Left renal pelvis (tissue), 4 donors: ENCODE data around the gene CBFB. TPM values are rescaled to one million over a fixed set of nuclear protein-coding genes. Genes with fewer than 3 reads are reported as not detected.
"Not testable (repeated sequence)": the region's sequence is repeated elsewhere in the genome, so short reads cannot be mapped to it uniquely, and the experiment has no call there.

Source experiments
- DNase-seq, 4 donors: peaks; one replicate each; pipeline ENCODE4 v3.0.0-alpha.2; 2013; ENCODE audit warnings: low read depth in 4 of 4, low spot score in 3 of 4
- polyA plus RNA-seq, 4 donors: library from polyadenylated mRNA; unstranded; fragments of 120-200 nt; gene quantifications; one replicate each; pipeline ENCODE4 v1.2.1, GENCODE V29; 2013; ENCODE audit not compliant: insufficient read length in 4 of 4

The CBFB gene
- polyA plus RNA-seq, 4 donors: 69.3 to 78.9 (median 76.2) TPM

- no peak for DNase-seq
Observed at GRCh38 chr16:67117716-67118115, 88.8 kb downstream of the CBFB start.

DNA sequence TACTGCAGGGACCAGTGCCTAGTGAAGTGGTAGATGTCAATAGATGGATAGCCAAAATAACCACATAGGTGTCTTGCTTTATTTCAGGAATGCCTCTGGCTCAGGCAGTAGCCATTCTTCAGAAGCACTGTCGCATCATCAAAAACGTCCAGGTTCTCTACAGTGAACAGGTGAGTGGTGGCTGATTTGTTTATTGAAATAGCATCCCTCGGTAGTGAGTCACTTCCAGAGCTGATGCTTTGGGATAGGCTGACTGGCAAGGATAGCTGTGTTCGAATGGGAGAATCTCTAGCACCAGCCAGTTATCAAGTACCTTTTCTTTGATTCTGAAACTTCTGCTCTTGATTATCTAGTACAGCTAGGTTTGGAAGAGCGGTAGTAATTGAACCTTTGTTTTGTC is 91.1 kb downstream of the CBFB start:
- DNase-seq: no peak

GRCh38 chr16:67122799-67123198 is 93.8 kb downstream of the CBFB start:
- not testable (repeated sequence) for DNase-seq

DNA sequence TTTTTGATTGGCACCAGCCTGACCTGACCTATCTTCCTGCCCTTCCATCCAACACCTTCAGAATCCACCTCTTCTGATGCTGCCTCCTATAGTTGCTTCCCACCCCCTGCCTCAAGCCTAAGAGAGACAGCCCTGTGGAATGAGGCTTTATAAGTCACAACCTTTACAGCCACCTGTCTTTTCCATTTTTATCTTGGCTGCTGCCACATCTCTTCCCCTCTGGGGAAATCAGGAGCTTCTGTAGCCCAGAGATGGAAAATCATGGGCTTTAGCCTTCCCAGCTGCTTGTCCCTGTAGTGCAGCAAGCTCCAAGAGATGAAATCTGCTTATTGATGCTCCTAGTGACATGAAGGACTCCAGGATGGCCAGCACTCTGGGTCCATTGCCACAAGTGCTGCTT is 99.5 kb downstream of the CBFB start:
- DNase-seq: no peak

DNA sequence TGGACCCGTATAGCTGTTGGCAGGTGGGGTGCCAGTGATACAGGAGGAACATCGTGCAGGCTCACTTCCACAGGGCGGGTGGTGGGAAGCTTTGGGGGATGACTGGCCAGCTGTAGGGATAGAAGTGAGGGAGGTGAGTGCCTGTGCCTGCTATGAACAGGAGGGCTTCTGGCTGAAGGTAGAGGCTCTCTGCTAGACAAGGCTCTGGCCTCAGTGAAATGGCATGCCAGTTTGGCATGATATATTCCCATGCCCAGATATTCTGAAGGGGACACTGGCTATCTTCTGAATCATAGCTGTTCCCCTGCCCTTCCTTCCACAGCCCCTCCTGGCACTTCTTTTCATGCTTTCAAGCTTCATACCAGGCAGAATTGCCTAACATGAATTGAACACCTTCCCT is 99.9 kb downstream of the CBFB start:
- no peak for DNase-seq

DNA sequence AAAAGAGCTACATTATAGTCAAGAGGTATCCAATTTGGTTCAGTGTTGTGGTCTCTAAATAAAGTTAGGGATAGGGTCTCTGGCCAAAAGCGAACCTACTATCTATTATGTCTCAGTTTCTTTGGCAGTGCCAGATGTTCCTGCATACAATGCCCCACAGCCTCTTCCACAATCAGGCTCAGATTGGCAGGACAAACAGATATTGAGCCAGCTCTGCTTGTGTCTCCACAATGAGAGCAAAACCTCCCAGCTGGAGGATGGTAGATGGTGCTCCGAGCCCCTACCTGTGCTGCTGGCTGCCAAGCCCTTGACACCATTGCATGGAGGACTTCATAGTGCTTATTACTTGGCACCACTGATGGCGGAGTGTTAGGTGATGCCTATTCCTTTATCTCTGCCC is 100.5 kb downstream of the CBFB start:
- no peak for DNase-seq

- DNase-seq: no peak
Observed at GRCh38 chr16:67137605-67138004, 108.7 kb downstream of the CBFB start.

DNA sequence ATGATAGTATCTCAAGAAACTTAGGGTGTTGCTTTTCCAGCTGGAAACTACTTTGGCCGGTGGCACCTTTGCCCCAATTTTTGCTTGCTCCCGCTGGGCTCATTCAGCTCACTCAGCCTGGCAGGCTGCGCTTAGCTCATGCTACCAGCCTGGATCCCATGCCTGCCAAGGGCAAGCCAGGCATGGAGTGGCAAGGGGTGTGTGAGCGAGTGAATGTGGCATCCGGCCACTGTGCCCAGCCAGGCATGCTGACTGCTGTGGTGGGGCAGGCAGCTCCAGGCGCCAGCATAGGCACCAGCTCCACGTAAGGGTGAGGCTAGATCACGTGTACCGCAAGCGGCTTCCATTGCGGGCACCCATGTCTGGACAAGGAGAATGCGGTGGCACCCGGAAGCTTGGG is 112.4 kb downstream of the CBFB start:
- DNase-seq: no peak

- no peak for DNase-seq
Observed at GRCh38 chr16:67142342-67142741, 113.4 kb downstream of the CBFB start.

DNA sequence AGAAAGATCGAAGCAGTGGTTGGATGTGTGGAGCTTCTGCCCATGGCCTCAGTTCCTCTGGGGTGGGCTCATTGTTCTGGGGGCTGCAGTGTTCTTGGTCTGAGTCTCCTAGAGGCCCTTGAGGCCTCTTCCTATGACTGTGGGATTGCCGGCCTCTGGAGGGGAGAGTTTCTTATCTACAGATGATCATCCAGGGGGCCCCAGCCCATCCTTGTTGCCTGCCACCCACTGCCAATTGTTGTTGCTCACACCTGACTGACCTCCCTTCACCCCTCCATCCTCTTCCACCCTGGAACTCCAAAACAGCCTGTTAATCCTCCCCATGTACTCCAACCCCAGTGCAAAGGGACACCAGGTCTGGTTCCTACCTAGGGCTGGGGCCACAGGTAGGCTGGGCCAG is 116.0 kb downstream of the CBFB start:
- DNase-seq: no peak

DNA sequence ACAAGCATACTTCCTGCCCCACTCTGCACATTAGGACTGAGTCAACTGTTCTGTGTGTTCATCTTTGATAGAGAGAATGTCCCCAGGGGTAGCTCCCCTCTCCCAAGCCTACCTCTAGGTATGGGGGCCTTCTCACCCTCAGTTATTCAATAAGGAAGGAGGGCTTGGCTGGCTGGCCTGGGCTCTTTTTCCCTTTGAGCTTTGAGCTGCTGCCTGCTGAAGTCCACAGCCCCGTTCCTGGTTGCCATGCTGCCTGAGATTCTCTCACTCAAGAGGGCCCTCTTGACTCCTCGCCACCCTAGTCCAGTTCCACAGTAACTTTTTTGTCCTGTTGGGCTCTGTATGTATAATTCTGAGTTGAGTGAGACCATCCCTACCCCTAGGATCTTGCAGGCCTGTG is 116.8 kb downstream of the CBFB start:
- no peak for DNase-seq

- DNase-seq: no peak
Observed at GRCh38 chr16:67146523-67147357, 117.8 kb downstream of the CBFB start.

DNA sequence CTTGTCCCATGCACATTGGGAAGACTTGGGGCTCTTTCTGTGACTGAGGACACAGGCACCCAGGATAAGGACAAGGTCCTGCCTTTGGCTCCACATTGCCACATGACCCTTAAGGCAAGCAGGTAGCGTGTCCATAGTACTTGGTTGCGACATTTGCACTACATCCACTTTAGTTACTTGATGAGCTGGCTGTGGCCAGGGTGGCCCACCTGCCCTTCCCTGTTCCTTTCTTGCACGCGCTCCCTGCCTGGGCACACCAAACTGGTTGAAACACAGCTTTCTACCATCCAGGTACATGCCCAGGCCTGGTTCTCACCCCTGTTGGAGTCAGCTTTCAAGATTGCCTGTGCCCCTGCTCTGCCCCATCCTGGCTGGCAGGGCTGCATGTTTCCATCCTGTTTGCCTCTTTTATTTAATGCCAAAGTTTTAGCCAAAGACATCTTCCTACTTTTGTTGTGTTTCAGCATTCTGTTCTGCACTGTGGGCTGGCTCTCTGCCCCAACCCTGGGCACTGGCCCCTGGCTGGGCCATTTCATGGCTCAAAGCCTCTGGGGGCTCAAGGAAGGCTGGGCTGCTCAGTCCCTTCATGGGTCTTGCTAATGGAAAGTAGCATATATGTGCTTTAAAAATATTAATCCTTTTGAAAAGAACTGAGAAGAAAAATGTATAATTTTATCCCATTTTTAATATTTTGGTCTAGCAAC is 118.6 kb downstream of the CBFB start:
- DNase-seq: no peak

- no peak for DNase-seq
Observed at GRCh38 chr16:67148221-67148620, 119.3 kb downstream of the CBFB start.

- no peak for DNase-seq
Observed at GRCh38 chr16:67148656-67149275, 119.8 kb downstream of the CBFB start.

GRCh38 chr16:67149276-67150046 is 120.5 kb downstream of the CBFB start:
- DNase-seq: no peak

DNA sequence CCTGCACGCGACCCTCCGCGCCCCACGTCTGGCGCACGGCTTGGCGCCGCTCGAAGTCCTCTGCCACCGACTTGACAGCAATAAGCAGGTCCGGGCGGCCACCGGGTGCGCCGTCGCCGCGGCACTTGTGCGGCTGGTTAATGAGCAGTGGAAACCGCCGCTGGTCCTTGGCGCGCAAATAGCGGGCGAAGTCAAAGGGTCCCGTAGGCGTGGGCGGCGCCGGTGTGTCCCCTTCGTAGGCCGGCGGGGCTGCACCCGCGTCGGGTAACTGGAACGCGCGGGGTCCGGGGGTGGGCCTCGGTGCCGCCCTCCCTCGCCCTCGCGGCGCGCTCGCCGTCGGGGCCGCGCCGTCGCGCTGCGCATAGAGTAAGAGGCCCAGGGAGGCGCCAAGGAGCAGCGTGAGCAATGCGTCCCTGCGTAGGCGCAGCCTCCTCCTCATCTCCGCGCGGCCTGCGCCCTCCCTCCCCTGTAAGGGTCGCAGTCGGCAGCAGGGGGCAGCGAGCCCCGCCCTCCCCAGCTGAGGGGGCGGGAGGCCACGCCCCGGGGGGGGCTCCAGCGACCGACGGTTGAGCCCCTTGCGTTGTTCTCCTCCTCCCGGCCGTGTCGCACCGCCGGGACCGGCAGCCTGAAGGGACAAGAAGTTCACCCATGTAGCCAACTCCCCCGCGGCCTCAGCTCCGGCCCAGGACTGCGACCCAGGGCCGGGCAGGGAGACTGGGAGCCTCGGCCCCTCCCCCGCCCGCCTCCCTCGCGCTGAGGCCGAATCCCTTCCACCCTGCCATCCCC is 121.3 kb downstream of the CBFB start:
- DNase-seq: no peak
